ENCODE measurements around the gene INSC. TPM values are rescaled to one million over a fixed set of nuclear protein-coding genes. Genes with fewer than 3 reads are reported as not detected.

The INSC gene
- total RNA-seq, 1 experiment from 2014 or later, result not detected

- no peak overlapping the region for H3K4me3 Mint-ChIP-seq (ENCODE audit: unreplicated experiment)
- Histone ChIP-seq H3K9me3 (no peaks in the 10 kb centered on the region), H3K27me3 (replicated peaks; ENCODE audit: control insufficient read depth, insufficient read depth, low read length) (no peaks in the 10 kb centered on the region), H3K36me3 (ENCODE audit: control insufficient read depth, insufficient read depth, low read length) (no peaks in the 10 kb centered on the region), H3K4me3 (ENCODE audit: low read depth, low read length) (no peak overlapping the region), H3K4me1 (no peaks in the 10 kb centered on the region)
- no peaks in the 10 kb centered on the region for H3K4me1 Mint-ChIP-seq (ENCODE audit: low read depth, unreplicated experiment)
- POLR2A ChIA-PET, result no interaction called here
- no peak overlapping the region for H3K27ac Mint-ChIP-seq (ENCODE audit: unreplicated experiment)
- H3K9me3 Mint-ChIP-seq (ENCODE audit: unreplicated experiment), result no peaks in the 10 kb centered on the region
- no peaks in the 10 kb centered on the region for H3K36me3 Mint-ChIP-seq (ENCODE audit: insufficient read depth, unreplicated experiment)
- CTCF ChIA-PET, result no interaction called here
- H3K27me3 Mint-ChIP-seq (ENCODE audit: insufficient read depth, unreplicated experiment), result peaks cover 7% of the 10 kb centered on the region
- DNase-seq, result no peak
- intact Hi-C loops (cut with micrococcal nuclease; ENCODE audit: unreplicated experiment), result no loop called here
- no TSS peak for BruUV-seq (replicated peaks)
- no peak for TF ChIP-seq CTCF (IDR thresholded peaks at IDR 0.05; ENCODE audit: insufficient read depth in 1 of 2, low read depth in 1 of 2, low read length in 1 of 2, severe bottlenecking in 1 of 2, unreplicated experiment in 1 of 2)
Observed at GRCh38 chr11:15236559-15236958, 121.8 kb downstream of the INSC start.

- ChIA-PET POLR2A (no interaction called here), CTCF (no interaction called here)
- no peak for DNase-seq
- no peak overlapping the region for H3K27ac Mint-ChIP-seq (ENCODE audit: unreplicated experiment)
- no peak overlapping the region for H3K4me3 Mint-ChIP-seq (ENCODE audit: unreplicated experiment)
- peaks cover 10% of the 10 kb centered on the region for H3K27me3 Mint-ChIP-seq (ENCODE audit: insufficient read depth, unreplicated experiment)
- BruUV-seq (replicated peaks), result no TSS peak
- Histone ChIP-seq H3K4me1 (no peaks in the 10 kb centered on the region), H3K27me3 (replicated peaks; ENCODE audit: control insufficient read depth, insufficient read depth, low read length) (no peaks in the 10 kb centered on the region), H3K4me3 (ENCODE audit: low read depth, low read length) (no peak overlapping the region), H3K36me3 (ENCODE audit: control insufficient read depth, insufficient read depth, low read length) (no peaks in the 10 kb centered on the region), H3K9me3 (no peaks in the 10 kb centered on the region)
- no peaks in the 10 kb centered on the region for H3K4me1 Mint-ChIP-seq (ENCODE audit: low read depth, unreplicated experiment)
- intact Hi-C loops (cut with micrococcal nuclease; ENCODE audit: unreplicated experiment), result no loop called here
- no peaks in the 10 kb centered on the region for H3K36me3 Mint-ChIP-seq (ENCODE audit: insufficient read depth, unreplicated experiment)
- no peaks in the 10 kb centered on the region for H3K9me3 Mint-ChIP-seq (ENCODE audit: unreplicated experiment)
- TF ChIP-seq CTCF (IDR thresholded peaks at IDR 0.05; ENCODE audit: insufficient read depth in 1 of 2, low read depth in 1 of 2, low read length in 1 of 2, severe bottlenecking in 1 of 2, unreplicated experiment in 1 of 2), result no peak
Observed at GRCh38 chr11:15238856-15239255, 124.1 kb downstream of the INSC start.

GRCh38 chr11:15248749-15249148, 134.0 kb downstream of the INSC start:
- H3K36me3 Mint-ChIP-seq (ENCODE audit: insufficient read depth, unreplicated experiment), result no peaks in the 10 kb centered on the region

More at GRCh38 chr11:15248749-15249148, 134.0 kb downstream of the INSC start:
- POLR2A ChIA-PET, result no interaction called here
- no peaks in the 10 kb centered on the region for H3K36me3 ChIP-seq (ENCODE audit: control insufficient read depth, insufficient read depth, low read length)
- H3K27ac Mint-ChIP-seq (ENCODE audit: unreplicated experiment), result no peak overlapping the region
- no peaks in the 10 kb centered on the region for H3K9me3 Mint-ChIP-seq (ENCODE audit: unreplicated experiment)
- H3K9me3 ChIP-seq, result no peaks in the 10 kb centered on the region
- H3K4me1 ChIP-seq, result no peaks in the 10 kb centered on the region
- H3K4me3 Mint-ChIP-seq (ENCODE audit: unreplicated experiment), result no peak overlapping the region
- intact Hi-C loops (cut with micrococcal nuclease; ENCODE audit: unreplicated experiment), result no loop called here
- no peaks in the 10 kb centered on the region; the same call in 1 of the 2 replicates for H3K27me3 ChIP-seq (replicated peaks; ENCODE audit: control insufficient read depth, insufficient read depth, low read length)
- H3K4me1 Mint-ChIP-seq (ENCODE audit: low read depth, unreplicated experiment), result no peaks in the 10 kb centered on the region
- no TSS peak for BruUV-seq (replicated peaks)
- peaks cover 6% of the 10 kb centered on the region for H3K27me3 Mint-ChIP-seq (ENCODE audit: insufficient read depth, unreplicated experiment)
- CTCF ChIA-PET, result no interaction called here
- no peak overlapping the region for H3K4me3 ChIP-seq (ENCODE audit: low read depth, low read length)
- no peak for DNase-seq
- TF ChIP-seq CTCF (IDR thresholded peaks at IDR 0.05; ENCODE audit: insufficient read depth in 1 of 2, low read depth in 1 of 2, low read length in 1 of 2, severe bottlenecking in 1 of 2, unreplicated experiment in 1 of 2), result no peak
